ENCODE measurements around the gene AP3M1.

The AP3M1 gene

DNA sequence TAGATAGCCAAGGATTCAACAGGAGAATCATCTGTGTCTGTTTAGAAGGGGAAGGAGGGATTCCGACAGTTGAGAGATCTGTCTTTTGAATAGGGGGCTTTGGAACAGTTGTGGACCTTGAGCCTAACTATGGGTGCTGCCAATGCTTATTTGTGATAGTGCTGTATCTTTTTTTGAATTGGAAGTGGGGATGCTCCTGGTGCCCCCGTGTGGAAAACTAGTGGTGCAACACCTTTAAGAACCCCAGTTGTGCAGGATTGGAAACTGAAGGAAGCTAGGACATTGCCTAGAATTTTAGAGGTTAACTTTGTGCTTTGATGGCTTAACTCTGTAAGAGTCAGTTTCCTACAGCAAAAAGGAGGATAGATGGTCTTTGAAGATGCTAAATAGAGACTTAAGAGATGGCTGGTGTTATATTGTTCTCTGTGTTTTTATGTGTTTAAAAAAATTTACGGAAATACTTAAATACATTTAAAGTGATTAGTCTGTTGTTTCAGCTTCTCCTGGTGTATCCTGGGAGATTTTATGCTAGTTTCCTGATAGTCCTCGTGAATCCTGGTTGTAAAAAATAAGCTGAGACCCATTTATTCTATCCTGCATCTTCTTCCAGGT, 69.3 kb downstream of the AP3M1 start:
- DNase-seq (ENCODE audit: low read depth in 2 of 3, low spot score in 2 of 3): no peak

DNA sequence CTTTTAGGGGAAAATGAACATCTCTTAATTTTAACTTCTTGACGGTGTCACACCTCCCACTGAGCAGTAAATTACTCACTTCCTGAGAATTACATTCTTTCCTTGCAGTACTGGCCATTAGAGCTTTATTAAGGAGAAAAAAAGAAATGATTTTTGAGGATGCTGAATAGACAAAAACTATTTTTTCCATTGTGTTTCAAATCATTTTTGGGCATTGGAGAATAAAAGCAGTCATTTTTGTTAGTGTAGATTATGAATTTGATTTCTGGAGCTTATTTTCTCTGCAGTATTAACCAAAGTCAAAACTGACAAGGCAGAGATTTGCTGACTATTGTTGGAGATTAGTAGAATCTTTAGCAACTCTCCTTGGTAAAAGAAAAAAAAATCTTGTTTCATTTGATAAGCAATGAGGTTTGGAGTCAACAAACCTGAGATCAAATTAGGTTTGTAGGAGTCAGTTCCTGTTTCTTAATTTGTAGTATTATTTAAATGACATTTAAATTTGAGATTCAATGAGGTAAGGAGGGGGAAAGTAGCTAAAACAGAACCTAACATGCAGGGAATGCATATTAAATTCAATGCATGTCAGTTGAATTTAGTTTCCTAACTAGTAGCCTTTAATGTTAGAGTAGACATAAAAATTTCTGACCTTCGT, 70.6 kb downstream of the AP3M1 start:
- DNase-seq (ENCODE audit: low read depth in 2 of 3, low spot score in 2 of 3): no peak

DNA sequence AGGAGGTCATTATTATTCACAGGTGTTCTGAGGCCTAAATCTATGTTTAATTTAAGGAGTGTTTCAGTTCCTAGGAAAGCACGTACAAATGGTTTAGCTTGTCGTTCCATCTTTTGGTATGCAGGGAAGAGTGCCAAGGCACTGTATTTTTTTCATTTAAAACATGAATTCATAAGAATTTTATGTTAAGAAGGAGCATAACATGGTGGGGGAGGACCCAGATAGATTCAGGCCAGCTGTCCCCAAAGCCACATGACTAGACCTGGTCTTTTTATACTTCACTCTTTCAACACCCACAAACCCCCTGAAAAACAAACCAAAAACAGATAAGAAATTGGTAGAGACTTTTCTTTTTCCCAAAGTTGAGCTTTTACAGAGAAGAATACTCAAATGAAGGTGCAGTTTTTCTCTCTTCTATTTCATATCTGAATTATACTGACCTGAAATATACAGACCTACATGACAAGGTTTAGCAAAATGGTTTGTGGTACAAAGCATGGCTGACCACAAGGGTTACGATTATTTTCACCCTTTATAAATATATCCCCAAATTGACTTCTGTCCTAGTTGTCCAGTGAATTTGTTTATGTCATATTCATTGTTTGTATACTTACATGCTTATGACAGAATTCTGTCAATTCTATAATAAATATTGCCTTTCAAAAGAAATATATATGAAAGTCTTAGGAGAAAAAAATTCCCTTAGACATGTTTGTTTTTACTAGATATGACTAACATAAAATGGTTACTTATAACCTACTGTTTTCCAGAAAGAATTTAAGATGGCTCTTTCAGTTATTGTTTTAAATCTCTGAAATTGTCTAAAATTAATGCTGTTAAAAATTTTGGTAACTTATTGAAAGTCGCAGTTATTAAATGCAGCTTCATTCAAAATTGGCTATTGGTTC, 71.3 kb downstream of the AP3M1 start:
- DNase-seq (ENCODE audit: low read depth in 2 of 3, low spot score in 2 of 3): no peak

DNA sequence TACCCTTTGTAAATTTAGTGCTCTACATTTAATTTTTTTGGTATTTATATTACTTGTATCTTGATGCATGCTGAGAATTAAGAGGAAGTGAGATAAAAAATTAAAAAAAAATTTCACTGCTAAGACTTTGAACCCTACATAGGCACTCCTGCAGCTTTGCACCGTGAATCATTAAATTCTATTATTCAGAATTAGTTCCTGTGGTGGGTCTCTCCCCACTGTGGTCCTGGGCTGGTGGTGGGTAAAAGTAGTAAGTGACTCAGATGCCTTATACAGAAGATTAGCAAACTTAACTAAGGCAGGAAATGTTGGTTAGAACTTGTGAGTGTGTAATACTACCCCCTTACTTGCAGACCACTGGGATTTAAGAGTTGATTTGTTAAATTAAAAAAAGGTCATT, 72.6 kb downstream of the AP3M1 start:
- peak in 2 of 3 experiments; percentile 25 to 27 for DNase-seq (ENCODE audit: low read depth in 2 of 3, low spot score in 2 of 3)

DNA sequence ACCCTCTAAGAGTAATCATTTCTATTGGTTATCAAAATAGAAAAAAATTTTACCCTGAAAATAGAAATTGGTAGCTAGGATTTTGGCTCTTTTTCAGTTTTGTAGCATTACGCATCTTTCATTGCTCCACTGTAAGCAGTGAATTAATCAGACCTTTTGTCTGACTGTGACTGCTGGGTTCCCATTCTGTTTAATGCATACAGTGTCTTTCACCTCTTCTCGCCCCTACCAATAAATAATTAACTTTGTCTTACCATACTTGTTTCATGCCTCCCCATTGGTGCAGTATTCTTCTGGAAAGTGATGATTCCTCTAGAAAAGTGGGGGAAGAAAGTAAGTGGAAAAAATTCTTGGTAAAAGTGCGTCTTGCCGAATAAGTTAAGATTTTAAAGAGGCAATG, 73.2 kb downstream of the AP3M1 start:
- DNase-seq (ENCODE audit: low read depth in 2 of 3, low spot score in 2 of 3): no peak

DNA sequence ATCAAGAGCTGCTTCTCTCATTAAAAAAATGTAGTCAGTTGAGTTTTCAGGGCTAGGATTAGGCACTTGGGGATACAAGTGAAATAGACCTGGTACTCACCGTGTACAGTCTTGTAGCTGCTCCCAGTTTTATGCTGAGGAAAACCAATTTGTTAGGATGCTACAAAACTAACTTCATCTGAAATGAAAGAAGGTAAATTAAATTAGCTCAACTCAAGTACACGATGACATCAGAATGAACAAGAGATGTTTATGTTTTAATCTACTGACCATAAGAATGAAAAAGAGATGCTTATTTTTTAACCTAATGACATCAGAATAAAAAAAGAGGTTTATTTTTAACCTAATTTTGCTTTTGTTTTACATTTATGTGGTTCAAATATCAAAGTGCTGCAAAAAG, 73.7 kb downstream of the AP3M1 start:
- no peak for DNase-seq (ENCODE audit: low read depth in 2 of 3, low spot score in 2 of 3)

DNA sequence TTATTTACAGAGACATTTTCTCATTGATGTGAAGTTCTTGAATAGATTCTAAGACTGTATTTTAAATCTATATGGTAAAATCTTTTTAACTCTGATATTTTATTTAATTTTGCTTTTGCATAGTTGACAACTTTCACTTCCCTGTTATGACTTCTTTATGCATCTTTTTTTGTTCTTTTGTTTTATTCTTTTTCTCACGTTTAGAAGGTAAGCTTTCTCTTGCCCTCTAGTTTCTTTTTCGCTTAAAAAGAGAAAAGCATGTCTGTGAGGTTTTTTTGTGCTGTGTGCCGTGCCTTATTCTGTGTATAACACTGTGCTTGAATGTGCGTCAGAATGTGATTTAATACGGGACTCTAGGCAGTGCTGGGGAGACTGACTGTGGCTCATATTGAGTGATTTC, 74.7 kb downstream of the AP3M1 start:
- no peak for DNase-seq (ENCODE audit: low read depth in 2 of 3, low spot score in 2 of 3)

DNA sequence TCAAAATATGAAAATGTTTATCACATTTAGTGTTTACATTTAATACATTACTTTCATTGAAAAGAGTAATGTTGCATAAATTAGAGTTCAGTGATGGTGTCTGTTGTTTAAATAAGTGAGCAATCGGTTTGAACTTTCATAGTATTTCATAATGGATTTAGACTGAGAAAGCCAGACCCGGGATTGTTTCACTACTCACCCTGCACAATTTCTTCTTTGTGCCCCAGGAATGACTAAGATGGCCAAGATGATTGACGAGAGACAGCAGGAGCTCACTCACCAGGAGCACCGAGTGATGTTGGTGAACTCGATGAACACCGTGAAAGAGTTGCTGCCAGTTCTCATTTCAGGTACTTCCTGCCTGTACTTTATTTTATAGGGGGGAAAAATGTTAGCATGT, 78.1 kb downstream of the AP3M1 start:
- DNase-seq (ENCODE audit: low read depth in 2 of 3, low spot score in 2 of 3): no peak

DNA sequence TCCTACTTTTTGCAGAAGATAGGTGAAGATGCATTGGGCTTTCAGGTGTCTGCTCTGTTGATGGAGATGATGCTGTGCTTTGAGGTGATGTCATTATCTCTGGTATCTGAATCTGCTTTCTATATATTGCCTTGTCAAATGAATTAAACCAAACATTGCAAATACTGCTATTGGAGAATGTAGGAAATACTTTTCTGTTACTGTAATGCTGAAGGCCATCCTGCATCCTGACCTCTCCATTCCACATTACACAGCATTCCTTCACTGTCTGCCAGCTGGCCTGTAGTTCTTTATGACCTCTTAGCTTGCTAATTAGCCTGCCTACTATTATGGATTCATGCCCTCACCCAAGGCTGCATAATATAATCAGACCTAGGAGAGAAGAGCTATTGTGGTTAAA, 79.5 kb downstream of the AP3M1 start:
- DNase-seq (ENCODE audit: low read depth in 2 of 3, low spot score in 2 of 3): no peak
